Smooth muscle cell of the brain vasculature (primary cell): ENCODE data around the gene TP53TG5.

Source experiments
- DNase-seq: peaks from one replicate; pipeline ENCODE4 v3.0.0-alpha.2; 2012; ENCODE audit warnings: low read depth, low spot score

The TP53TG5 gene

DNA sequence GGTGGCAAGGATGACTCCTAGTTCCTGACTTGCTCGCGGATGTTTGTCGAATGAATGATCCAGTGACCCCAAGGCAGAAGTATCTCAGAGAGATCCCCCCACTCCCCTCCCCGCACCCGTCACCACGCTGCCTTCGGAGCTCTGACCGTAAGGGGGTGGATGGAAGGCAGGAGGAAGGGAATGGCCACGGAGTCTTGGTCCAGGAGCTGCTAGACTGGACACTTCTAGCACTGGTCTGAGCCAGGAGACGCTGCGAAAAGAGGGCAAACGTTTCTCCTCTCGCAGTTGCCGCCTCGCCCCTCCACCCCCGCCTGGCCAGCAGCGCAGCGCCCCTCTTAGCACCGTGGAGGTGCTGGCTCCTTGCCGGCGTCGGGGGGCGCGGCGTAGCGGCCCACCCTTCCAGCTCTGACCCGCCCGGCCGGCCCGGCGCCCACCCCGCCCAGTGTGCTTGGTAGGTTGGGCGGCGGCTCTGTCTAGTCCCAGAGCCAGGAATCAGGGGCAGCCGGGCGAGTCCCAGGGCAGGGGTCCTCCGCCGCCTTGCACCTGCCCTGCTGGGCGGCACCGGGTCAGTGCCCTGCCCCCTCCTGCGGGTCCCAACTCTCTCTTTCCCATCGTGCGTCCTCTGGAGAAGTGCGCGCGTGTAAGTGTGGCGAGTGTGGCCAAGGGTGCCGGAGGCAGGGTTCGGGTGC is 27.6 kb upstream of the TP53TG5 start:
- no peak for DNase-seq

DNA sequence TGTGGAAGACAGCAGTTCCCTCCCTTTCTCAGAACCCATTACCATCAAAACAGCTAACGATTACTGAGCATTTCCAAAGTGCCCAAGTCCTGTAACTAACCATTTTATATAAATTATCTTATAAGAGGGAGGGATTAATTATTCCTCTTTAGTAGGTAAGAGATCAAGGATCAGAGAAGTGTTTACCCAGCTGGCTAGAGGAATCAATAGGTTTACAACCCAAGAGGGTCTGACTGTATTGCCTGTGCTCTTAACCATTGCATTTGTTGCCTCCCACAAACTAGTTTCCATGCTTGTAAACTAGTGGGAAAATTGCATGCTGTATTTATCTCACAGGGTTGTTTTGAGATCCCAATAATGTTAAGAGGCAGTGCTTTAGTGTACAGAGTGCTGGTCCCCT is 26.3 kb upstream of the TP53TG5 start:
- DNase-seq, result no peak

DNA sequence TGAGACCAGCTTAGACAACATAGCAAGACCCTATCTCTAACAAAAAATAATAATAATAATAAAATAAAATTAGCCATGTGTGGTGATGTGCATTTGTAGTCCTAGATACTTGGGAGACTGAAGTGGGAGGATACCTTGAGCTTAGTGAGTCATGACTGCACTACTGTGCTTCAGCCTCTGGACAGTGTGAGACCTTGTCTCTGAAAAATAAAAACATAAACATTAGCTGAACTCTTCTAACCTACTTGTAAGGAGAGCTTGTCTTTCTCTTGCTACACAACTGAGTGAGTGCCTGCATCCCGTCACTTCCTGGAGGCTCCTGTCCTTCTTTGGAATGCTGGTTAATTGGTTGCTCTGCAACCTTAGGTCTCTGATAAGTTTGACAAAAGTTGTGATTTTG is 24.8 kb upstream of the TP53TG5 start:
- DNase-seq, result no peak

GRCh38 chr20:45400346-45401031 is 22.4 kb upstream of the TP53TG5 start:
- DNase-seq, result no peak

DNA sequence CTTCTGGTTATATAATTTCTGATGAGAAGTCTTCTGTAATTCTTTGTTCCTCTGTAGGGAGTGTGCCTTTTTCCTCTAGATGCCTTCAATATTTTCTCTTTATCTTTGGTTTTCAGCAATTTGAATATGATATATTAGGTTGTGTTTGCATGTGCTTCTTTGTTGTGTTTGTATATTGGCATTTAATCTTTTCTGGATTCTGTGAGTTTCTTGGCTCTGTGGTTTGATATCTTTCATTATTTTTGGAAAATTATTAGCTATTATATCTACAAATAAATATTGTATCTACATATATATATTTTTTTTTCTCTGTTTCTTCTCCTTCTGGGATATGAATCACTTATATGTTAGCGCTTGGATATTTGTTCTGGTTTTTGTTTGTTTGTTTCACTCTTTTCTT is 20.9 kb upstream of the TP53TG5 start:
- no peak for DNase-seq

GRCh38 chr20:45395114-45395415 is 16.9 kb upstream of the TP53TG5 start:
- no peak for DNase-seq

- DNase-seq, result no peak
Observed at GRCh38 chr20:45394221-45395113, 16.3 kb upstream of the TP53TG5 start.

DNA sequence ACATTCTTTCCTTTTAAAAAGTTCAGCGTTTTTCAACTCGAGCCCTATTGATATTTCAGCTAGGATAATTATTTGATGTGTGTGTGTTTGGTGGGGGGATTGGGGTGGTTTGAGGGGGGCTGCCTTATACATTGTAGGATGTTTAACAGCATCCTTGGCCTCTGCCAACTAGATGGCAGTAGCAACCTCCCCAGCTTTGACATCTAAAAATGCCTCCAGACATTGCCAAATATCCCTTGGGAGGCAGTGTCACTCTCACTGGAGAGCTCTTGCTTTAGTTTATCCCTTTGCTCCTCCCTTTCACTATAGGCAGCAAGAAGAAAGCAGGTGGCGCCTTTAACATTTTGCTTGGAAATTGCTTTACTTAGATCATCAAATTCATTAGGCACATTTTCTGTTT is 14.6 kb upstream of the TP53TG5 start:
- DNase-seq, result no peak

GRCh38 chr20:45391559-45391958 is 13.4 kb upstream of the TP53TG5 start:
- no peak for DNase-seq

DNA sequence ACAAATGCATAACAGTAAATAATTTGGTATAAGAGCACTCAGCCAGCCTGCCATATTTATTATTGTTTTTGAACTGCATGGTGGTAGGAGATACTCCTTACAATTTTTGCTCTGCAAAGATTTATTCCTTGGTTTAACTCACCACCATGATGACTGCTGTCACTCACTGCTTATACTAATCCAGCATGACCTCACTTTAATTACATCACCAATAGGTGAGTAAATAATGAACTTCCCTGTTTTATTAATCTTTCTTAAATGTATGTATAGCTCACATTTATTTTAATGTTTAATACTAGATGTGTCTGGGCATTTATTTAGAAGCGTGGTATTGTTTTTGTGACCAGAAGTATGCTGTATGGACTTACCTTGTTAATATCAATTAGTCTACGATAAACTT is 12.8 kb upstream of the TP53TG5 start:
- no peak for DNase-seq

GRCh38 chr20:45387274-45387673 is 9.1 kb upstream of the TP53TG5 start:
- no peak for DNase-seq

DNA sequence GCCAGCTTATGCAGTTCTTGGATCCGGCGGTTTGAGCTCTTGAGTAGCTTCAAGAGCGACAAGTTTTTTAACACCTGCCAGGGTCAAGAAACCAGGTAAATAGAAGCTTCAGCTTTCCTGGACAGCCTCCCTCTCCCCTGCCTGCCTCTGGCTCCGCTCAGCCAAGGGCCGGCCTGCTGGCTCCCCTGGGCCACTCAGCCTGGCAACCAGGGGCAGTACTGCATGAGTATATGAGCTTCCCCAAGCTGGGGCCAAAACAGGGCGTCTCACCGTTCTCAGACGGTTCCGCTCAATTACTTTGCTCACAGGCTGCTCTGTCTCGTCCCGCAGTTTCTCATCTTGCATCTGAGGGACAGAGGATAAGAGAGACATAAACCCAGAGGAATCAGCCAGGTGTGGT is 856 bp downstream of the TP53TG5 start:
- DNase-seq, result no peak

GRCh38 chr20:45374966-45375365 is 3.2 kb downstream of the TP53TG5 start:
- no peak for DNase-seq

GRCh38 chr20:45374101-45374467 is 4.0 kb downstream of the TP53TG5 start:
- no peak for DNase-seq

- no peak for DNase-seq
Observed at GRCh38 chr20:45373353-45374100, 4.6 kb downstream of the TP53TG5 start.

- no peak for DNase-seq
Observed at GRCh38 chr20:45372646-45373352, 5.3 kb downstream of the TP53TG5 start.

DNA sequence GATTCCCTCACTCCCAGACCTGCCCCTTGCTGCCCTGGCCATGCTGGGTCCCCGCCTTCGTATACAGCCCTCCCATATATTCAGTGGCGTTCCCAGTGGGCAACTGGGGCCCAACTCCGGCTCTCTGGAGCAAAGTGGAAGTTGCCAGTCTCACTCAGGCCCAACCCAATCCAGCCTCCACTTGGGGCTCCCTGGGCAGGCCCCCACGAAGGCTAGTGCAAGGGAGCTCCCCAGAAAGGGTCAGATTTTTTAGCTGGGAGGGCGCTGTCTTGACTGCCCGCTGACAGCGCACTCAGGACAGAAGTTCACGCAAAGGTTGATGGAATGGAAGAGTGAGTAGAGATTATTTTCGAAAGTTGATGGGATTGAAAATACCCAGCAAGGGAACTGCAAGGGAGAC is 5.9 kb downstream of the TP53TG5 start:
- DNase-seq, result no peak

GRCh38 chr20:45370571-45371160 is 7.5 kb downstream of the TP53TG5 start:
- no peak for DNase-seq

DNA sequence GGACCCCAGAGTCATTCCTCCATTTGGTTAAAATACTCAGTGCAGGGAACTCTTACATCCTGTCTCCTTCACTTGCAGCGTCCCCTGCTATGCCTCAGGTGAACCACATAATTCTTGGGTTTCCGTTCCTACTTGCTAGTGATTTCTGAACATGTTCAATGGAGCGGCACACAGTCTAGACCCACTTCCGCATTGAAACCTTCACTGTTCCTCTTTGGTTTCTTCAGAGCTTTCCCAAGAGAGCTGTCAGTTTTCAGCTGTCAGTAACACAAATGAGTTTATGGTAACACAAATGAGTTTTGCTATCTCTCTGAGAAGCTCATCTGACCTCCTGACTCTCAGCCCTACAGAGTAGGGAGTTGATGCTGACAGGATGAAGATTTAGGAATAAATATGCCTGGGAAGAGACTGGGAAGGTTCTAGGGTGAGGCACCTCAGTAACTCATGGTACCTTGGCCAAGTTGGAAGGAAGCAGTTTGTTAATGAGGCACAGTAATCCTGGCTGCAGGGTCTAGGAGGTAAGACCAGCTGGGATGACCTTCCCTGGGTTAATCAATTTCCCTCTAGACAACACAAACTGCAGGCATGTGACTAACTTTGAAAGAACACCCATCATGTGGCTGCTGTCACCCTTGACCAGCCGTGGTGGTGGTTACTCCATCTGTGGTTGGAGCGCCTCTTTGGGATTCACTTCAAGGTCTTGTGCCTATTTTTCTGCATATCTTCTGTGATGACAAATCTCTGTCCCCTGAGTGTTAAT is 9.7 kb downstream of the TP53TG5 start:
- DNase-seq, result no peak

DNA sequence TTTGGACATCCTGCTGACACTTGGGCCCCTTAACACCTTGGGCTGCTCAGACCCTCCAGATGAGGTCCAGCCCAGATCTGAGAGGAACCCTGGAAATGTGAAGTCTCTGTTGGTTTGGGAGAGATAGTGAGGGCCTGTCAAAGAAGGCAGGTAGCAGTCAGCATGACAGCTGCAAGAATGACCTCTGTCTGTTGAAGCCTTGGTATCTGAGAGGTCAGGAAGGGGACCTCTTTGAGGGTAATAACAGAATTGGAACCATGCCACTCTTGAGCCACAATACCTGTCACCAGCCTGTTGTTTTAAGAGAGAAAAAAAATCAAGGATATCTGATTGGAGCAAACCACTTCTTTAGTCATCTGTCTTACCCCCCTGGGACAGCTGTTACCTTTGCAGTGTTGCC is 11.0 kb downstream of the TP53TG5 start:
- DNase-seq, result no peak
